ENCODE measurements around the gene GLRX5. TPM values are rescaled to one million over a fixed set of nuclear protein-coding genes. Genes with fewer than 3 reads are reported as not detected.

GLRX5 gene
- total RNA-seq, 1 experiment from 2014 or later: 67.8 TPM

DNA sequence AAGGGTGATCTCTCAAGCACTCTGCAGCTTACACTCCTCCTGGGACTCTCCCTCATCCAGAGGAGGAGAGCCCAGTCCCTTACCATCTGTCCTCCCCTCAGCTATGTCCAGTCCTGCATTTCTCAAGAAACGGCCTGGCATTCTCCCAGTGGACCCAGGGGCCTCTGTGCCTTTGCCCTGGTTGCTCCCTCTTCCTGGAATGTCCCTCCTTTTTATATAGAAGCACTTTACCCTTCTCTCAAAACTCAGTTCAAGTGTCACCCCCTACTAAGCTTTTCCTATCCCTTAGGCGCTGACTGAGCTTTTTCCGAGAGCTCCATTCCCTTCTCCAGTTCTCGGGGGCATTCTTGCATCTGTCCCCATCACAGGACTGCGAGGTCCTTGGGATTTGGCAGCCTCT is 8.9 kb upstream of the GLRX5 start:
- Histone ChIP-seq H3K4me1 (peaks cover 55% of the 10 kb centered on the region), H3K9me3 (no peaks in the 10 kb centered on the region), H3K27me3 (replicated peaks; ENCODE audit: control insufficient read depth, insufficient read depth, low read length) (no peaks in the 10 kb centered on the region), H3K36me3 (ENCODE audit: control insufficient read depth, insufficient read depth, low read length) (no peaks in the 10 kb centered on the region; the same call in 1 of the 2 replicates), H3K4me3 (ENCODE audit: low read depth, low read length) (no peak overlapping the region)
- TF ChIP-seq CTCF (IDR thresholded peaks at IDR 0.05; ENCODE audit: insufficient read depth in 1 of 2, low read depth in 1 of 2, low read length in 1 of 2, severe bottlenecking in 1 of 2, unreplicated experiment in 1 of 2): no peak
- intact Hi-C loops (cut with micrococcal nuclease; ENCODE audit: unreplicated experiment): loop anchor here (2.0 kb wide), 2 partner anchors 35 to 57 kb away; no protein-coding TSS in a partner anchor
- ChIA-PET CTCF (interaction anchor here (1.0 to 2.6 kb wide), 6 partner anchors 10 to 83 kb away, joined by 3 to 29 read pairs (median 11); no protein-coding TSS in a partner anchor), POLR2A (interaction anchor here (0.5 to 1.1 kb wide), 2 partner anchors 10 to 57 kb away, joined by 3 read pairs; partner anchors contain the start of gene SYNE3)
- Mint-ChIP-seq H3K36me3 (ENCODE audit: insufficient read depth, unreplicated experiment) (peaks cover 27% of the 10 kb centered on the region), H3K27ac (ENCODE audit: unreplicated experiment) (peak overlapping the region; percentile 81), H3K4me3 (ENCODE audit: unreplicated experiment) (peak overlapping the region; percentile 3), H3K27me3 (ENCODE audit: insufficient read depth, unreplicated experiment) (no peaks in the 10 kb centered on the region), H3K4me1 (ENCODE audit: low read depth, unreplicated experiment) (peaks cover 40% of the 10 kb centered on the region), H3K9me3 (ENCODE audit: unreplicated experiment) (no peaks in the 10 kb centered on the region)
- no peak for DNase-seq
- no TSS peak for BruUV-seq (replicated peaks)

DNA sequence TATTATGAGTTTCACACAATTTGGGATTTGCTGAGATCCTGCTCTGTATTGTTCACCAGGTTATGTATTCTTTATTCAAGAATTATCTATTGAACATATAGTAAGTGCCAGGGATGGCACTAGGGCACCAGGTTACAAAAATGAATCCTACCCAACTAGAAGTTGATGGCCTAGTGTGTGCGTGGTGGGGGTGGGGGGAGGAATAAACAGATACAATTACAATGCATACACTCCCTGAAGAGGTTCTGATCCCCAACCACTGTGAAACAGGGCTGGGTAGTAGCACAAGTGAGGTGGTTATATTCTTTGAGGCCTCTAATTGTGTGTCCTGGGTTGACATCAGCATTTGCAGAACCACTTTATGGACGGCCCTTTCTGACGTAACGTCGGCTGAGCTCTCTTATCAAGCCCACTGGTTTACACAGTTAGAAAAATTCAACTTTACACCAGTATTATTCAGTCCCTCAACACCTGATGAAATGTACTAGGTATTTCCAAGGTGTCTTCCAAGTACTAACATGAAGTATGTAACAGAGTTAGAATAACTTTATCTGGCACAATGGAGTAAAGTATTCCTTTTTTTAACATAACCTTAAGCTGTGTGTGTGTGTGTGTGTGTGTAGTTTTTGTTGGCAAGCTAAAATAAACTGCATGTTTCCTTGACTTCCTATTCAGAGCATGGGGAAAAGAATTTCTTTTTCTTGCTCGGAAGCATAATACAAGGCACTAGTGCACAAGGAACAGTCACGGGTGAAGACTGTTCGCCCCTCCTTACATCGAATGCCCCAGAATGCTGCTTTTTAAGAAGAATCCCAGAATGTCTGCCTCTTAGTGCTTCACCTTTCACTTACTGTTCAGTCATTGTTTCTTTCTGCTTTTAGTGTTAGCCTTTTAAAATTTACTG is 8.1 kb upstream of the GLRX5 start:
- Histone ChIP-seq H3K4me3 (ENCODE audit: low read depth, low read length) (no peak overlapping the region), H3K36me3 (ENCODE audit: control insufficient read depth, insufficient read depth, low read length) (no peaks in the 10 kb centered on the region; the same call in 1 of the 2 replicates), H3K9me3 (no peaks in the 10 kb centered on the region), H3K27me3 (replicated peaks; ENCODE audit: control insufficient read depth, insufficient read depth, low read length) (no peaks in the 10 kb centered on the region), H3K4me1 (peaks cover 63% of the 10 kb centered on the region)
- H3K4me3 Mint-ChIP-seq (ENCODE audit: unreplicated experiment): no peak overlapping the region
- H3K27me3 Mint-ChIP-seq (ENCODE audit: insufficient read depth, unreplicated experiment): no peaks in the 10 kb centered on the region
- intact Hi-C loops (cut with micrococcal nuclease; ENCODE audit: unreplicated experiment): loop anchor here (1.0 to 2.0 kb wide), 3 partner anchors 36 to 84 kb away; no protein-coding TSS in a partner anchor
- ChIA-PET POLR2A (no interaction called here), CTCF (interaction anchor here (0.7 to 2.6 kb wide), 11 partner anchors 10 to 88 kb away, joined by 3 to 29 read pairs (median 5); partner anchors contain the start of gene SYNE3)
- no peak for DNase-seq
- H3K9me3 Mint-ChIP-seq (ENCODE audit: unreplicated experiment): no peaks in the 10 kb centered on the region
- peaks cover 32% of the 10 kb centered on the region for H3K36me3 Mint-ChIP-seq (ENCODE audit: insufficient read depth, unreplicated experiment)
- H3K27ac Mint-ChIP-seq (ENCODE audit: unreplicated experiment): peak overlapping the region; percentile 81
- TF ChIP-seq CTCF (IDR thresholded peaks at IDR 0.05; ENCODE audit: insufficient read depth in 1 of 2, low read depth in 1 of 2, low read length in 1 of 2, severe bottlenecking in 1 of 2, unreplicated experiment in 1 of 2): no peak
- BruUV-seq (replicated peaks): TSS peak; percentile 40
- H3K4me1 Mint-ChIP-seq (ENCODE audit: low read depth, unreplicated experiment): peaks cover 40% of the 10 kb centered on the region

DNA sequence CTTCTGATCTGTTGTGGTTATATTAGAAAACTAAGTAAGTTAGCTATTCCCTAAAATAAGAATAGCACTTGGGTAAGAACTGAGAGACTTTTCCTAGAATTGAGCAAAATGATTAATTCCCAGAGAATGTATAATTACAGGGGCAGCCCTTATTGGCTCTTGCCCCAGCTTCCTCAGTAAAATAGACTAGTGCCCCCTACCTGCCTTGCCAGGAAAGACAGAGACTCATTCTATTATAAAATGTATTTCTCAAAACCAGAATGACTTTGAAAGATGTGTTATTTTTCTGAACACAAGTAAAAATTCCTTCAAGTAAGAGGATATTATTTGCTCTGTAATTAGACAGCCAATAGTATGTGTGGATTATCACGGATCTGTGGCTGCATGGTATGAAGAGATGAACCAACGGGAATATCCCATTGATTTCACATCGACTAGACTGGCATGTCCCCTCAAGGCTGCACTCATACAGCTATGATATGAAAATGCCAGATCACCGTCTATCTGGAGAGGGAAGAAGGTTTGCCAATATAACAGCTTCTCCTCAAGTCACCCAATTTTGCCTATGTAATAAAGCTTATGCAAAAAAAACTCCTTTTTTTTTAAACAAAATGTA is 7.4 kb upstream of the GLRX5 start:
- TF ChIP-seq CTCF (IDR thresholded peaks at IDR 0.05; ENCODE audit: insufficient read depth in 1 of 2, low read depth in 1 of 2, low read length in 1 of 2, severe bottlenecking in 1 of 2, unreplicated experiment in 1 of 2): peak; percentile 53 to 62
- peak overlapping the region; percentile 80 for H3K27ac Mint-ChIP-seq (ENCODE audit: unreplicated experiment)
- DNase-seq: peak in 1 of 2 experiments; percentile 53
- no peaks in the 10 kb centered on the region; the same call in 1 of the 2 replicates for H3K36me3 ChIP-seq (ENCODE audit: control insufficient read depth, insufficient read depth, low read length)
- no TSS peak for BruUV-seq (replicated peaks)
- intact Hi-C loops (cut with micrococcal nuclease; ENCODE audit: unreplicated experiment): loop anchor here (1.0 to 2.0 kb wide), 3 partner anchors 37 to 85 kb away; no protein-coding TSS in a partner anchor
- H3K27me3 ChIP-seq (replicated peaks; ENCODE audit: control insufficient read depth, insufficient read depth, low read length): no peaks in the 10 kb centered on the region
- peaks cover 39% of the 10 kb centered on the region for H3K36me3 Mint-ChIP-seq (ENCODE audit: insufficient read depth, unreplicated experiment)
- H3K4me1 ChIP-seq: peaks cover 70% of the 10 kb centered on the region
- peaks cover 48% of the 10 kb centered on the region for H3K4me1 Mint-ChIP-seq (ENCODE audit: low read depth, unreplicated experiment)
- no peak overlapping the region for H3K4me3 Mint-ChIP-seq (ENCODE audit: unreplicated experiment)
- no peak overlapping the region for H3K4me3 ChIP-seq (ENCODE audit: low read depth, low read length)
- H3K9me3 ChIP-seq: no peaks in the 10 kb centered on the region
- ChIA-PET POLR2A (no interaction called here), CTCF (interaction anchor here (0.7 to 2.6 kb wide), 10 partner anchors 11 to 89 kb away, joined by 3 to 29 read pairs (median 6); partner anchors contain the start of gene SYNE3)
- H3K9me3 Mint-ChIP-seq (ENCODE audit: unreplicated experiment): no peaks in the 10 kb centered on the region
- no peaks in the 10 kb centered on the region for H3K27me3 Mint-ChIP-seq (ENCODE audit: insufficient read depth, unreplicated experiment)
